Measurements from ENCODE around the gene DCAF6. TPM values are rescaled to one million over a fixed set of nuclear protein-coding genes. Genes with fewer than 3 reads are reported as not detected.
"Not testable (repeated sequence)": the region's sequence is repeated elsewhere in the genome, so short reads cannot be mapped to it uniquely, and the experiment has no call there.

Gene DCAF6
- total RNA-seq, 1 donor from 2014 or later = 32.9 TPM

DNA sequence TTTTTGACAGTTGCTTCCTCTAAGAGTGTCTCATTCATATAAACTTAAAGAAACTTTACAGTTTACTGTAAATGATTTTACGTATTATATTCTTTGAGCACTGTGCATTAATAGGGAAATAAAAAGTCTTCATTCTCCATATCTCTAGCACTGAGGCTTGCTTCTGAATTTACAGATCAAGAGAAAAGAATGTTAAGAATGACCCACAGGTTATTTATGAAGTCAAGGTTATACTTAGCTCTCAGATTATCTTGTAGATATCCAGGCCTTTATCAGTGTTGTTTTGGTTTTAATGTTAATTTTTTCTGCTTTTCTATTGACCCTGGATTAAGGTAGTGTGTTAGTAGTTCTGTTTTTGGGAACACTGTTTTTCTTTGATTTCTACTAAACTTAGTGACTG lies 108.8 kb downstream of the DCAF6 start:
- CTCF ChIA-PET = no interaction called here
- intact Hi-C loops (cut with micrococcal nuclease) = no loop called here

DNA sequence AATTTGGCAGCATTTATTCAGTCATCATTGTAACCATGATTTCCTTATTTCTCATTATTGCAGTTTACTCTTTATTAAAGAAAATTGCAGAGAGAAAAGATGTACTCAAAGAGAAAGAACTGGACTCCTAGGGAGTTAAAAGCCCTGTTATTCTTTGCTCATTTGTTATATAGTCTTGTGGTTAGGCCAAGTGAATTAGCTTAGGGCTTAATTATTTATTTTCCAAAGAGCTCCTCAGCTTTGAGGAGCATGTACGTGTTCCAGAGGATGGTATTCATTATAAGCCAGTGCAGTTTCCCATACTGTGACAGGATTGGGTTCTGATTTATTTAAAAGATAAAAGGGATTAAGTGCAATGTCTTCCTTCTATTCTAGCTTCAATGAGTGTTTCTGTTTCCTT lies 113.8 kb downstream of the DCAF6 start:
- DNase-seq = no peak
- Mint-ChIP-seq H3K27me3 (no peaks in the 10 kb centered on the region), H3K4me3 (no peak overlapping the region), H3K4me1 (peaks cover 6% of the 10 kb centered on the region), H3K27ac (no peak overlapping the region), H3K9me3 (no peaks in the 10 kb centered on the region), H3K36me3 (ENCODE audit: low read depth) (peaks cover 19% of the 10 kb centered on the region)
- ChIA-PET POLR2A (no interaction called here), CTCF (no interaction called here)
- ATAC-seq (ENCODE audit: low read depth) = no peak
- intact Hi-C loops (cut with micrococcal nuclease) = no loop called here
- no peak for TF ChIP-seq CTCF (IDR thresholded peaks at IDR 0.05)

More for the DNA sequence above, 108.8 kb downstream of the DCAF6 start:
- Mint-ChIP-seq H3K27me3 (no peaks in the 10 kb centered on the region), H3K27ac (no peak overlapping the region), H3K36me3 (ENCODE audit: low read depth) (peaks cover 41% of the 10 kb centered on the region), H3K9me3 (no peaks in the 10 kb centered on the region), H3K4me3 (no peak overlapping the region), H3K4me1 (no peaks in the 10 kb centered on the region)
- POLR2A ChIA-PET = no interaction called here
- TF ChIP-seq CTCF (IDR thresholded peaks at IDR 0.05) = no peak
- DNase-seq (no peak), ATAC-seq (ENCODE audit: low read depth) (no peak)

DNA sequence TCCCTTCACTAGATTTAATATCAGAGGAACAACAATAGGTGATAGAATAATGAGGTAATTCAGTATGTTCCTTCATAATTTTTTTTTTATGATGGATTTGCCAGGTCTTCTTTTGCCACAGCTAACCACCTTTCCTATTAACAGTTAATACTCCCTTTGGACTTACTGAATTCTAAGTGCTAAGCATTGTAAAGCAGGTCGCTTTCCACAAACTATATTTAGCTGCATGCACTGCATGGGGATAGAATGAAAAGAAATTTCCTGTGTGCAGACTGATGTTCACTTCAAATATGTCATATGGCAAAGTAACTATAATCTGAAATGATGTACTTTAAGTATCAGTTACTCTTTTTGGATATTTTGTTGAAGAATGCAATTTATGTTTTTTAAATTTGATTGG lies 114.4 kb downstream of the DCAF6 start:
- intact Hi-C loops (cut with micrococcal nuclease) = no loop called here
- ATAC-seq (ENCODE audit: low read depth) (no peak), DNase-seq (no peak)
- Mint-ChIP-seq H3K4me3 (no peak overlapping the region), H3K27me3 (no peaks in the 10 kb centered on the region), H3K36me3 (ENCODE audit: low read depth) (peaks cover 16% of the 10 kb centered on the region), H3K4me1 (peaks cover 6% of the 10 kb centered on the region), H3K9me3 (no peaks in the 10 kb centered on the region), H3K27ac (no peak overlapping the region)
- POLR2A ChIA-PET = no interaction called here
- no peak for TF ChIP-seq CTCF (IDR thresholded peaks at IDR 0.05)
- CTCF ChIA-PET = no interaction called here

GRCh38 chr1:168053681-168054080 lies 117.2 kb downstream of the DCAF6 start:
- H3K36me3 Mint-ChIP-seq (ENCODE audit: low read depth) = peaks cover 14% of the 10 kb centered on the region
- no peak for TF ChIP-seq CTCF (IDR thresholded peaks at IDR 0.05)
- intact Hi-C loops (cut with micrococcal nuclease) = no loop called here
- DNase-seq (no peak), ATAC-seq (ENCODE audit: low read depth) (no peak)
- ChIA-PET CTCF (no interaction called here), POLR2A (no interaction called here)
- no peak overlapping the region for H3K27ac Mint-ChIP-seq
- H3K4me3 Mint-ChIP-seq = no peak overlapping the region
- H3K27me3 Mint-ChIP-seq = no peaks in the 10 kb centered on the region
- H3K4me1 Mint-ChIP-seq = peaks cover 6% of the 10 kb centered on the region
- no peaks in the 10 kb centered on the region for H3K9me3 Mint-ChIP-seq

DNA sequence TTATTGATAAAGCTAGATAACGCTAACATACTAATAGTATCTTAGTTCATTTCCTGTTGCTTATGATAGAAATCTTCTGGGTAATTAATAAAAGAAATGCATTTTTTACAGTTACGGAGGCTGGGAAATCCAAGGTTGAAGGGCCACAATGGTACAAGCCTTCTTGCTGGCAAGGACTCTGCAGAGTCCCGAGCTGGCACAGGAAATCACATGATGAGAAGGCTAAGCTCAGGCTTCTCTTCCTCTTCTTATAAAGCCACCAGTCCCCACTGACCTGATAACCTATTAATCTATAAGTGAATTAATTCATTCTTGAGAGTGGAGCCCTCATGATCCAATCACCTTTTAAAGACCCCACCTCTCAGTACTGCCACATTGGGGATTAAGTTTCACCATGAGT lies 117.6 kb downstream of the DCAF6 start:
- intact Hi-C loops (cut with micrococcal nuclease) = no loop called here
- ChIA-PET POLR2A (no interaction called here), CTCF (no interaction called here)
- ATAC-seq (ENCODE audit: low read depth) = no peak
- Mint-ChIP-seq H3K9me3 (no peaks in the 10 kb centered on the region), H3K36me3 (ENCODE audit: low read depth) (peaks cover 13% of the 10 kb centered on the region), H3K4me1 (peaks cover 6% of the 10 kb centered on the region), H3K27me3 (no peaks in the 10 kb centered on the region), H3K27ac (no peak overlapping the region), H3K4me3 (no peak overlapping the region)
- no peak for DNase-seq
- TF ChIP-seq CTCF (IDR thresholded peaks at IDR 0.05) = no peak

DNA sequence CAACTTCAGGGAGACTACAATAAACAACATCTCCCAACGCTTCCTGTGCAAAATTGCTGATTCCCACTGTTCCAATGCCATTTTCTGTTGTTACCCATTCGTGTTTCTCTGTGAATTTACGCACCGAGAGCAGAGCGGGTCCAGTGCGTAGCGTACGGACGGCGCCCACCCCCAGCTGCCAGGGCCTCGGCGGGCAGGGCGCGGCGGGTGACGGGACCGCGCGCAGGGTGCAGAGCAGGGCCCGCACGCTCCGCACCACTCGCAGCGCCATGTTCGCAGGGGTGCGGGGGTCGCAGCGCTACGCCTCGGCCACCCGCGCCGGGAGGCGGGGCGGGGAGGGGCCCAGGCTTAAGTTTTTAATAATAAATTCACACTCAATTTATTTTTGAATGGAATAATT lies 119.7 kb downstream of the DCAF6 start:
- H3K4me3 Mint-ChIP-seq; H3K9me3 Mint-ChIP-seq; H3K4me1 Mint-ChIP-seq; DNase-seq; CTCF ChIA-PET; intact Hi-C loops (cut with micrococcal nuclease); POLR2A ChIA-PET; H3K27ac Mint-ChIP-seq; H3K27me3 Mint-ChIP-seq: not testable (repeated sequence)
- H3K36me3 Mint-ChIP-seq (ENCODE audit: low read depth) = peaks cover 16% of the 10 kb centered on the region
- ATAC-seq (ENCODE audit: low read depth) = peak; percentile 71

Data from activated B cell treated with CpG ODN at 0.5 μM for 24 hours (primary cell).